PC-3 (cell line): ENCODE data around the gene SH3GL2. TPM values are rescaled to one million over a fixed set of nuclear protein-coding genes. Genes with fewer than 3 reads are reported as not detected.

Experiments used
- ATAC-seq: fragments of 200-7000 bp; cut with Tn5 transposase; 2 replicates; pipeline ENCODE4 v1.9.1; 2020; ENCODE audit warnings: mild to moderate bottlenecking, moderate library complexity
- BruUV-seq: library from RNA; stranded (reverse); fragments of 400-500 nt; replicated peaks from 2 replicates; lab custom pipeline; 2021; lab: Mats Ljungman, UMichigan
- CTCF ChIA-PET: fragments of 300-600 bp; sonication (Branson Sonifier 250); formaldehyde crosslinking; loops from one replicate; lab custom pipeline; 2022; ENCODE audit warnings: antibody characterized with exemption; lab: Charles Lee
- POLR2A ChIA-PET: fragments of 300-600 bp; sonication (Branson Sonifier 250); formaldehyde crosslinking; loops from one replicate; lab custom pipeline; 2022; ENCODE audit warnings: antibody characterized with exemption; ENCODE audit not compliant: unreplicated experiment; lab: Charles Lee
- DNase-seq: peaks from one replicate; pipeline ENCODE4 v3.0.0-alpha.2; 2015
- H2AFZ ChIP-seq: fragments of 300-600 bp; sonication (generic); 2 replicates; pipeline ENCODE4 v1.6.0; 2016; ENCODE audit warnings: antibody characterized with exemption, low read length
- H3F3A ChIP-seq: fragments of 300-600 bp; sonication (generic); one replicate; pipeline ENCODE4 v1.6.0; 2017; ENCODE audit warnings: antibody characterized with exemption, low read length, control low read depth, mild to moderate bottlenecking; ENCODE audit not compliant: unreplicated experiment
- H3K27ac ChIP-seq: fragments of 300-600 bp; sonication (generic); 2 replicates; pipeline ENCODE4 v1.5.1; 2016; ENCODE audit warnings: mild to moderate bottlenecking, low read length
- H3K27me3 ChIP-seq: fragments of 300-600 bp; sonication (generic); 2 replicates; pipeline ENCODE4 v1.6.1; 2016; ENCODE audit warnings: low read length, mixed read lengths
- H3K36me3 ChIP-seq: fragments of 300-600 bp; sonication (generic); 2 replicates; pipeline ENCODE4 v1.6.1; 2016; ENCODE audit warnings: low read depth, mixed run types, low read length, mixed read lengths
- H3K4me1 ChIP-seq: fragments of 300-600 bp; sonication (generic); 2 replicates; pipeline ENCODE4 v1.5.1; 2016; ENCODE audit warnings: low read length; ENCODE audit not compliant: insufficient read depth
- H3K4me2 ChIP-seq: fragments of 300-600 bp; sonication (generic); 2 replicates; pipeline ENCODE4 v1.6.0; 2016; ENCODE audit warnings: low read length
- H3K4me3 ChIP-seq: fragments of 300-600 bp; sonication (generic); 2 replicates; pipeline ENCODE4 v1.5.1; 2016; ENCODE audit warnings: mild to moderate bottlenecking, low read length, mixed read lengths
- H3K79me2 ChIP-seq: fragments of 300-600 bp; sonication (generic); 2 replicates; pipeline ENCODE4 v1.6.1; 2017; ENCODE audit warnings: low read length, mixed read lengths
- H3K9ac ChIP-seq: fragments of 300-600 bp; sonication (generic); 2 replicates; pipeline ENCODE4 v1.6.0; 2016; ENCODE audit warnings: mild to moderate bottlenecking, low read length
- H3K9me2 ChIP-seq: fragments of 300-600 bp; sonication (generic); replicated peaks from 2 replicates; pipeline ENCODE4 v1.6.1; 2016; ENCODE audit warnings: mixed run types, low read length, mixed read lengths
- H3K9me3 ChIP-seq: fragments of 300-600 bp; sonication (generic); 2 replicates; pipeline ENCODE4 v1.6.1; 2016; ENCODE audit warnings: low read length, mixed read lengths
- H4K20me1 ChIP-seq: fragments of 300-600 bp; sonication (generic); 2 replicates; pipeline ENCODE4 v1.6.1; 2016; ENCODE audit warnings: low read length, mixed read lengths
- CTCF ChIP-seq: fragments of 300-600 bp; sonication (generic); conservative IDR thresholded peaks from 2 replicates; pipeline ENCODE4 v1.5.1; 2017; ENCODE audit warnings: antibody characterized with exemption, low read depth, mild to moderate bottlenecking, low read length
- EZH2 ChIP-seq: fragments of 300-600 bp; sonication (generic); IDR thresholded peaks from one replicate; pipeline ENCODE4 v1.6.1; 2017; ENCODE audit warnings: antibody characterized with exemption, mild to moderate bottlenecking, low read length; ENCODE audit not compliant: unreplicated experiment
- EZH2phosphoT487 ChIP-seq: fragments of 300-600 bp; sonication (generic); IDR thresholded peaks from 2 replicates; pipeline ENCODE4 v1.6.1; 2018; ENCODE audit warnings: mild to moderate bottlenecking, antibody characterized with exemption, low read length, borderline replicate concordance
- intact Hi-C: fragments of 100-400 bp; cut with micrococcal nuclease; formaldehyde crosslinking; loops from 2 replicates; pipeline ENCODE4 v1.9.0; 2023
- total RNA-seq: library from RNA; depleted of rRNA; stranded (reverse); fragments of >200 nt; gene quantifications from 2 replicates; pipeline ENCODE4 v1.2.3, GENCODE V29; 2014

The SH3GL2 gene
- total RNA-seq, 1 experiment from 2014 or later, result 2.9 TPM

- no peak for ATAC-seq
- Histone ChIP-seq H3K4me2 (peak overlapping the region; percentile 80), H3K79me2 (no peaks in the 10 kb centered on the region), H3K27me3 (no peaks in the 10 kb centered on the region), H3K36me3 (no peaks in the 10 kb centered on the region), H3K27ac (peak overlapping the region; percentile 75), H3K4me1 (peaks cover 37% of the 10 kb centered on the region), H3K4me3 (peak overlapping the region; percentile 37; the same call in 1 of the 2 replicates), H3K9me3 (no peaks in the 10 kb centered on the region), H4K20me1 (no peaks in the 10 kb centered on the region), H3K9ac (peak overlapping the region; percentile 36), H2AFZ (no peak overlapping the region), H3F3A (no peaks in the 10 kb centered on the region), H3K9me2 (no peaks in the 10 kb centered on the region)
- ChIA-PET CTCF (no interaction called here), POLR2A (interaction anchor here (0.6 kb wide), 1 partner anchor 218 kb away, joined by 3 read pairs; no protein-coding TSS in a partner anchor)
- intact Hi-C loops, result no loop called here
- no TSS peak for BruUV-seq
- DNase-seq, result no peak
- TF ChIP-seq EZH2phosphoT487 (no peak), CTCF (no peak), EZH2 (no peak)
Observed at GRCh38 chr9:17614250-17614649, 35.4 kb downstream of the SH3GL2 start.

- no peaks in the 10 kb centered on the region for H3K79me2 ChIP-seq
- peak overlapping the region; percentile 75 for H3K27ac ChIP-seq
- POLR2A ChIA-PET, result no interaction called here
- ATAC-seq (peak; percentile 43; the same call in 1 of the 2 replicates), DNase-seq (peak; percentile 76)
- H3K9me2 ChIP-seq, result no peaks in the 10 kb centered on the region
- no peaks in the 10 kb centered on the region for H3F3A ChIP-seq
- H3K4me3 ChIP-seq, result no peak overlapping the region
- peak overlapping the region; percentile 80; the same call in 1 of the 2 replicates for H3K4me2 ChIP-seq
- H3K27me3 ChIP-seq, result no peaks in the 10 kb centered on the region
- no TSS peak for BruUV-seq
- no peaks in the 10 kb centered on the region for H4K20me1 ChIP-seq
- no peak overlapping the region for H3K9ac ChIP-seq
- no peak overlapping the region for H2AFZ ChIP-seq
- no peaks in the 10 kb centered on the region for H3K9me3 ChIP-seq
- intact Hi-C loops, result no loop called here
- H3K4me1 ChIP-seq, result peaks cover 37% of the 10 kb centered on the region
- CTCF ChIA-PET, result no interaction called here
- no peaks in the 10 kb centered on the region for H3K36me3 ChIP-seq
- TF ChIP-seq EZH2phosphoT487 (no peak), EZH2 (no peak), CTCF (no peak)
Observed at GRCh38 chr9:17614903-17615302, 36.0 kb downstream of the SH3GL2 start.

GRCh38 chr9:17622141-17622540 lies 43.3 kb downstream of the SH3GL2 start:
- no peaks in the 10 kb centered on the region for H3K27me3 ChIP-seq
- BruUV-seq, result no TSS peak
- peaks cover 16% of the 10 kb centered on the region for H3K4me1 ChIP-seq
- POLR2A ChIA-PET, result no interaction called here
- H3F3A ChIP-seq, result no peaks in the 10 kb centered on the region
- H3K27ac ChIP-seq, result no peak overlapping the region
- intact Hi-C loops, result no loop called here
- H3K4me2 ChIP-seq, result no peak overlapping the region
- ATAC-seq (no peak), DNase-seq (no peak)
- no peaks in the 10 kb centered on the region for H3K9me2 ChIP-seq
- CTCF ChIA-PET, result no interaction called here
- H3K4me3 ChIP-seq, result no peak overlapping the region
- H4K20me1 ChIP-seq, result no peaks in the 10 kb centered on the region
- no peaks in the 10 kb centered on the region for H3K9me3 ChIP-seq
- no peak overlapping the region for H3K9ac ChIP-seq
- H3K79me2 ChIP-seq, result no peaks in the 10 kb centered on the region
- H3K36me3 ChIP-seq, result no peaks in the 10 kb centered on the region
- H2AFZ ChIP-seq, result no peak overlapping the region
- TF ChIP-seq EZH2 (no peak), CTCF (0 out of 2 replicates have a peak, but pooled peaks have one; percentile 20)
